ENCODE measurements around the gene FOXA3. TPM values are rescaled to one million over a fixed set of nuclear protein-coding genes. Genes with fewer than 3 reads are reported as not detected.

FOXA3 gene
- total and polyA plus RNA-seq, 11 donors: 0.07 TPM; not detected in 10

GRCh38 chr19:45919678-45920077, 55.6 kb downstream of the FOXA3 start:
- no peak for ATAC-seq
- Histone ChIP-seq H3K27ac (no peak overlapping the region), H3K9me3 (no peaks in the 10 kb centered on the region), H3K4me3 (no peak overlapping the region), H3K27me3 (peaks cover 0 to 16% (median 0%) of the 10 kb centered on the region in 9 donors), H3K36me3 (no peaks in the 10 kb centered on the region), H3K4me1 (no peaks in the 10 kb centered on the region)
- no peak for DNase-seq
- WGBS, 4 donors: 47 to 63% (median 54%) methylated on average over 7 of the region's 7 CpGs
- TF ChIP-seq, protein P1, sequence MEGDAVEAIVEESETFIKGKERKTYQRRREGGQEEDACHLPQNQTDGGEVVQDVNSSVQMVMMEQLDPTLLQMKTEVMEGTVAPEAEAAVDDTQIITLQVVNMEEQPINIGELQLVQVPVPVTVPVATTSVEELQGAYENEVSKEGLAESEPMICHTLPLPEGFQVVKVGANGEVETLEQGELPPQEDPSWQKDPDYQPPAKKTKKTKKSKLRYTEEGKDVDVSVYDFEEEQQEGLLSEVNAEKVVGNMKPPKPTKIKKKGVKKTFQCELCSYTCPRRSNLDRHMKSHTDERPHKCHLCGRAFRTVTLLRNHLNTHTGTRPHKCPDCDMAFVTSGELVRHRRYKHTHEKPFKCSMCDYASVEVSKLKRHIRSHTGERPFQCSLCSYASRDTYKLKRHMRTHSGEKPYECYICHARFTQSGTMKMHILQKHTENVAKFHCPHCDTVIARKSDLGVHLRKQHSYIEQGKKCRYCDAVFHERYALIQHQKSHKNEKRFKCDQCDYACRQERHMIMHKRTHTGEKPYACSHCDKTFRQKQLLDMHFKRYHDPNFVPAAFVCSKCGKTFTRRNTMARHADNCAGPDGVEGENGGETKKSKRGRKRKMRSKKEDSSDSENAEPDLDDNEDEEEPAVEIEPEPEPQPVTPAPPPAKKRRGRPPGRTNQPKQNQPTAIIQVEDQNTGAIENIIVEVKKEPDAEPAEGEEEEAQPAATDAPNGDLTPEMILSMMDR (IDR thresholded peaks at IDR 0.05): no peak
- TF ChIP-seq POLR2A (IDR thresholded peaks at IDR 0.05): no peak
- intact Hi-C loops (cut with DNase I): loop anchor here in 1 of 10 donors (10.0 kb wide), 1 partner anchor 95 kb away; no protein-coding TSS in a partner anchor

DNA sequence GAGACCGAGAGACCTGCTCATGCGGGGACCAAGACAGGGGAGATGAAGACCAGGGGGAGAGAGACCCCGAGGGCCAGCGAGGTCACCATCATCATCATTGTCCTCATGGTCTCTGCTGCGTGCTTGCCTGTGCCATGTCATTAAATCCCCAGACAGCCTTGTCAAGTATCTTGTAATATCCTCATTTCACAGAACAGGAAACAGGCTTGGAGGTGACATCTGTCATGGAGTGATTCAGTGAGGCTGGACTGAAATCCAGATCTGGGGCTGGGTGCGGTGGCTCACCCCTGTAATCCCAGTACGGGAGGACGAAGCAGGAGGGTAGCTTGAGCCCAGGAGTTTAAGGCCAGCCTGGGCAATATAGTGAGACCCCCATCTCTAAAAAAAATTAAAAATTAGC, 56.3 kb downstream of the FOXA3 start:
- no peak for ATAC-seq
- WGBS, 4 donors: 56 to 70% (median 63%) methylated on average over 8 of the region's 8 CpGs
- intact Hi-C loops (cut with DNase I): loop anchor here in 1 of 10 donors (10.0 kb wide), 1 partner anchor 94 kb away; no protein-coding TSS in a partner anchor

GRCh38 chr19:45922281-45922680, 58.2 kb downstream of the FOXA3 start:
- Histone ChIP-seq H3K27ac (no peak overlapping the region), H3K36me3 (no peaks in the 10 kb centered on the region), H3K4me3 (no peak overlapping the region), H3K27me3 (peaks cover 0 to 16% (median 0%) of the 10 kb centered on the region in 9 donors), H3K9me3 (no peaks in the 10 kb centered on the region), H3K4me1 (no peaks in the 10 kb centered on the region)
- DNase-seq: no peak
- intact Hi-C loops (cut with DNase I): loop anchor here in 1 of 10 donors (10.0 kb wide), 1 partner anchor 93 kb away; no protein-coding TSS in a partner anchor
- TF ChIP-seq POLR2A (IDR thresholded peaks at IDR 0.05): no peak
- TF ChIP-seq, protein P1 (IDR thresholded peaks at IDR 0.05): no peak
- 59 to 66% (median 62%) methylated on average over 9 of the region's 9 CpGs for WGBS, 4 donors
- ATAC-seq: no peak

More for the DNA sequence above, 56.3 kb downstream of the FOXA3 start:
- TF ChIP-seq POLR2A (IDR thresholded peaks at IDR 0.05): no peak
- TF ChIP-seq, protein P1 (IDR thresholded peaks at IDR 0.05): no peak
- H3K4me1 ChIP-seq: no peaks in the 10 kb centered on the region
- no peak overlapping the region for H3K27ac ChIP-seq
- DNase-seq: no peak
- no peaks in the 10 kb centered on the region for H3K9me3 ChIP-seq
- H3K27me3 ChIP-seq: peaks cover 0 to 16% (median 0%) of the 10 kb centered on the region in 9 donors
- no peaks in the 10 kb centered on the region for H3K36me3 ChIP-seq
- H3K4me3 ChIP-seq: no peak overlapping the region

Other genes starting within 250 kb of the FOXA3 start
- gene EML2, start 224.9 kb upstream of the FOXA3 start, total RNA-seq: 10 to 100 TPM; 22.4 to 50.2 (median 44.1) TPM
- 10 to 100 TPM; 19.0 to 23.2 TPM for gene EML2, start 224.9 kb upstream of the FOXA3 start, polyA plus RNA-seq
- gene GIPR, start 196.1 kb upstream of the FOXA3 start, total RNA-seq: 1 to 10 TPM in 7 of 9 donors, under 1 TPM in 2; 0.64 to 7.1 (median 4.8) TPM
- 1 to 10 TPM; 1.9 to 8.1 TPM for gene GIPR, start 196.1 kb upstream of the FOXA3 start, polyA plus RNA-seq
- 100 to 1,000 TPM; 149 to 343 (median 248) TPM for gene SNRPD2, start 172.4 kb upstream of the FOXA3 start, total RNA-seq
- 100 to 1,000 TPM; 318 to 343 TPM for gene SNRPD2, start 172.4 kb upstream of the FOXA3 start, polyA plus RNA-seq
- gene QPCTL, start 171.7 kb upstream of the FOXA3 start, total RNA-seq: 1 to 10 TPM; 1.5 to 5.5 (median 2.8) TPM
- 1 to 10 TPM; 2.9 to 4.5 TPM for gene QPCTL, start 171.7 kb upstream of the FOXA3 start, polyA plus RNA-seq
- 10 to 100 TPM in 6 of 9 donors, 1 to 10 TPM in 3; 9.1 to 17.8 (median 10.3) TPM for gene FBXO46, start 133.4 kb upstream of the FOXA3 start, total RNA-seq
- gene FBXO46, start 133.4 kb upstream of the FOXA3 start, polyA plus RNA-seq: 1 to 10 TPM; 7.2 TPM
- gene MEIOSIN, start 130.9 kb upstream of the FOXA3 start, total RNA-seq: not detected
- not detected for gene MEIOSIN, start 130.9 kb upstream of the FOXA3 start, polyA plus RNA-seq
- 10 to 100 TPM; 16.2 to 24.0 (median 22.9) TPM for gene SIX5, start 95.1 kb upstream of the FOXA3 start, total RNA-seq
- 10 to 100 TPM; 13.7 to 21.9 TPM for gene SIX5, start 95.1 kb upstream of the FOXA3 start, polyA plus RNA-seq
- gene DMPK, start 81.8 kb upstream of the FOXA3 start, total RNA-seq: 100 to 1,000 TPM; 131 to 778 (median 273) TPM
- 100 to 1,000 TPM; 382 to 458 TPM for gene DMPK, start 81.8 kb upstream of the FOXA3 start, polyA plus RNA-seq
- 100 to 1,000 TPM in 1 of 9 donors, 10 to 100 TPM in 8; 47.2 to 109 (median 67.3) TPM for gene DMWD, start 71.5 kb upstream of the FOXA3 start, total RNA-seq
- 10 to 100 TPM; 41.8 to 67.3 TPM for gene DMWD, start 71.5 kb upstream of the FOXA3 start, polyA plus RNA-seq
- gene RSPH6A, start 49.0 kb upstream of the FOXA3 start, total RNA-seq: not detected
- gene RSPH6A, start 49.0 kb upstream of the FOXA3 start, polyA plus RNA-seq: not detected
- 10 to 100 TPM; 21.9 to 47.7 (median 34.8) TPM for gene SYMPK, start 1.2 kb upstream of the FOXA3 start, total RNA-seq
- gene SYMPK, start 1.2 kb upstream of the FOXA3 start, polyA plus RNA-seq: 10 to 100 TPM; 32.4 to 34.3 TPM
- 10 to 100 TPM; 17.7 to 40.0 (median 19.6) TPM for gene IRF2BP1, start 21.8 kb downstream of the FOXA3 start, total RNA-seq
- gene IRF2BP1, start 21.8 kb downstream of the FOXA3 start, polyA plus RNA-seq: 10 to 100 TPM; 13.6 to 14.5 TPM
- gene MYPOP, start 38.3 kb downstream of the FOXA3 start, total RNA-seq: 10 to 100 TPM in 5 of 9 donors, 1 to 10 TPM in 4; 8.3 to 16.0 (median 10.6) TPM
- gene MYPOP, start 38.3 kb downstream of the FOXA3 start, polyA plus RNA-seq: 1 to 10 TPM; 7.9 to 8.7 TPM
- not detected for gene NANOS2, start 50.5 kb downstream of the FOXA3 start, total RNA-seq
- not detected for gene NANOS2, start 50.5 kb downstream of the FOXA3 start, polyA plus RNA-seq
- 10 to 100 TPM in 1 of 9 donors, 1 to 10 TPM in 8; 2.2 to 10.0 (median 4.8) TPM for gene NOVA2, start 109.5 kb downstream of the FOXA3 start, total RNA-seq
- 1 to 10 TPM; 2.6 to 5.2 TPM for gene NOVA2, start 109.5 kb downstream of the FOXA3 start, polyA plus RNA-seq
- 10 to 100 TPM in 2 of 9 donors, 1 to 10 TPM in 7; 4.1 to 13.7 (median 7.1) TPM for gene CCDC61, start 131.1 kb downstream of the FOXA3 start, total RNA-seq
- 1 to 10 TPM; 6.4 to 6.8 TPM for gene CCDC61, start 131.1 kb downstream of the FOXA3 start, polyA plus RNA-seq
- gene PGLYRP1, start 158.7 kb downstream of the FOXA3 start, total RNA-seq: 1 to 10 TPM in 1 of 9 donors, under 1 TPM in 2, not detected in 6; 0.43 to 3.9 (median 0.63) TPM
- gene PGLYRP1, start 158.7 kb downstream of the FOXA3 start, polyA plus RNA-seq: under 1 TPM in 1 of 2 donors, not detected in 1; 0.24 TPM
- gene IGFL4, start 176.7 kb downstream of the FOXA3 start, total RNA-seq: not detected
- gene IGFL4, start 176.7 kb downstream of the FOXA3 start, polyA plus RNA-seq: not detected